Measurements from ENCODE around the gene ZDHHC14.

GRCh38 chr6:157699777-157700636 is 319.0 kb downstream of the ZDHHC14 start:
- TF ChIP-seq RAD21 (IDR thresholded peaks at IDR 0.05 in 1 of 2, conservative IDR thresholded peaks at IDR 0.05 in 1 of 2; ENCODE audit: low read depth in 2 of 2, low read length in 2 of 2) (no peak), MAFK (IDR thresholded peaks at IDR 0.05; ENCODE audit: low read depth, low read length) (no peak), ASH2L (IDR thresholded peaks at IDR 0.05; ENCODE audit: low read length) (no peak), RFX5 (IDR thresholded peaks at IDR 0.05; ENCODE audit: borderline replicate concordance, low read depth, low read length) (no peak), CTCF (IDR thresholded peaks at IDR 0.05; ENCODE audit: control extremely low read depth in 1 of 3, insufficient read depth in 1 of 3, low read depth in 1 of 3, low read length in 3 of 3) (no peak), SIN3A (conservative IDR thresholded peaks at IDR 0.05 in 1 of 2, IDR thresholded peaks at IDR 0.05 in 1 of 2; ENCODE audit: low read depth in 1 of 2, low read length in 2 of 2) (no peak)
